Measurements from ENCODE around the gene MEGF6.

Gene MEGF6

DNA sequence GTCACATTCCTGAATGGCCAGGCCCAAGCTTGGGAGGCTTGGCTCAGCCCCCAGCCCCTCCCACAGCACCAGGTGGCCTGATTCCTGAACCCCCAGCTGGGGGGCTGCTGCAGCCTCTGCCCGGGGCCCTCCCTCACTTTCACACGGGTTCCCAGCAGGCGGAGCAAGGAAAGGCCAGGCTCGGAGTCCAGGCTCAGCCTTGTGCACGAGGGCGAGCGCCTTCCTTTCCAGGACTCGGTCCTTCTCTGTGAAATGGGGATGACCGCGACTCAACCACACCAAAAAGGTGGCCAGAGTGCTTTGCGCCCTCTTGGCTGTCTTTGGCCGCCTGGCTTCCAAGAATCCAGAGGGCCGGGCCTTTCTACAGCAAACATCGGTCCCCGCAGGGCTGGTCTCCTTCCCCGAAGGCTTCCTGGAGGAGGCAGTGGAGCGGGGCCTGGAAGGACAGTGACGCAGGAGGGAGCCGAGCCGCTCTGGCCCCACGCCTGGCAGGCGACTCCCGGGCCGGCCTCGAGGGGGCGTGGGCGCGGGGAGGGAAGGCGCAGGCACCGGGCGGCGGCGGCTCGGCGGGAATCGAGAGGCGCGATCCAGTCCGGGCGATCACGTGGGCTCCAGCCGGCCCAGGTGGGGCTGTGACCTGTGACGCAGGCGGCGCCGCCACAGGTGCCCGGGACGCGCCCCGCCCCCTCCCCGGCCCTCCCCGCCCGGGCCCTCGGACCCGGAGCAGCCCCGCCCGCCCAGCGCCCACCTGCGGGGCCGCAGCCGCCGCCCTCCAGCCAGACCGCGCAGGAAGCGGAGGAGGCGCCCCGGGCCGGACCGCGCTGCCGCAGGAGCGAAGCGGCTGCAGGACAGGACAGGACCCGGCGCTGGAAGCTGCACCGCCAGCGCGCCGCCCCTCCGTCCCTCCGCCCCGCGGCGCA lies 157.2 kb downstream of the MEGF6 start, which contains the start of gene ARHGEF16:
TSS of gene ARHGEF16 (plus strand) at position 775 of the 920 bp plus-strand sequence. CDS start 8,420 bp downstream, outside the sequence.
- peak; percentile 61 for DNase-seq

DNA sequence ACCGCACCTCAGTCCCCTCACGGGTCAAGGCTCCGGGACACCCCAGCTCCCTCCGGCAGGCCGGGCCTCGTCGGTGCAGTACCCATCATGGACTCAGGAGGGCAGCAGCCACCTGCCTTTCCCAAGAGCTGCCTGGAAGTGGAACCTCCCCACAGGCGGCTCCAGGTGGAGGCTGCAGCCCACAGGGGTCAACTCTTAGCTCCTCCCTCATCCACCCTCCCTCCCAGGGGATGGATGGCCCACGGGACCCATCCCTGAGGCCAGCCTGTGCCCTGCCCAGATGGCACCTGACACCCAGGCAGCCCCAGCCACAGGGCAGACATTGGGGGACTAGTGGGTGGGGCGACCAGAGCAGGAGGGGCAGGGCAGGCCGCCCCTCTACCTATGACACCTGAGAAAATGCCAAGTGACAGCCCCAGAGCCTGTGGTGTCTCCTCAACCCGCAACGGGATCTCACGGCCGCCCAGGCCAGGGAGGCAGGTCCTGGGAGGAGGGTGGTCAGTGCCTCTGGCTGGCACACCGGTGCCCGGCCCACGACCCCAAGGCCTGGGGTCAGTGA lies 158.0 kb downstream of the MEGF6 start:
- DNase-seq = peak; percentile 35

DNA sequence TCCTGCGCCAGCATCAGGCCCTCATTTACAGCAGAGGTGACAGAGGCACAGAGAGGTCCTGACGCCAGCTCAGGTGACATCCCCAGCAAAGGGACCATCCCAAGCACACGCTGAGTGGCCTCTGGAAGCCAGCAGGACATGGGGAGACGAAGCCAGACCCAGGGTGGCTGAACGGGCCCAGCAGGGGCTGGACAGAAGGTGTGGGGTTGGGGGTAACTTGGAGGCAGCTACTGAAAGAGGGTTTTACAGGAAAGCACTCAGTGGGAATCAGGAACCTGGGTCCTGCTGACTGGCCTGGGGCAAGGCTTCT lies 158.5 kb downstream of the MEGF6 start:
- DNase-seq = no peak

DNA sequence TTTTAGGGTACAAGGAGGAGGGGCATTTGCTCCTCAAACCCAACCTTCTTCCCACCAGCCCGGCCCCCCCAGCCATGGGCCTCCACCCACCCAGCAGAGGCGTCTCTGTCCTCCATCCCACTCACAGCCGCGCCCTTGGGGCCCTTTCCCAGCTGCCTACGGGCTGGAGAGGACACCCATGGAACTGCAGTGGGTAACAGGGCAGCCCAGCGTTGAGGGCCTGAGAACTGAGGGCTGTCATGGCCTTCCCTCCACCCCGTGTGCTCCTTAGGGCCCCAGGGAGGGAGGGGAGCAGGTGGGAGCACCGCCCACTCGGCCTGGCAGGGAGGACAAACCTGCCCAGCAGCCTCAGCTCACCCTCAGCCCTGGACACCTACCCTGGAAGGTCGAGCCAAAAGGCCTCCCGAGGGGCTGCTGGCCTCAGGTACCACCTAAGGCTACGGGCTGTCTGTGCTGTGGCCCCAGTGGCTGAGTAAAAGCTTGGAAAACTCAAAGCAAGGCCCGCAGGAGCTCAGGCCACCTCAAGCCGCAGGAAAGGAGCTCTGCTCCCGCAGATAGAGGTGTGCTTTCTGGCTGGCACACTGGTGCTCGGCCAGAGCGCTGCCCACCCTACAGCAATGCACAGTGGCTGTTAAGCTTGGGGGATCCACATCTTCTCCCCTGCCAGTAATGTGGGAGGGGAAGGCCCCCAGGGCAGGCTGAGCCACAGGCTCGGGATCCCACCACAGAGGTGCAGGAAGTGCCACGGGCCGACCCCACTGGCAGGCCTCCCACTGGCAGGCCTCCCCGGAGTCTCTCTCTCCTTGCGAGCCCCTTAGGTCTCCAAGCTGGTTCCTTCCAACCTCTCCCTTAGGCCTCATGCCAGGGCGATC lies 159.1 kb downstream of the MEGF6 start:
- DNase-seq = no peak

DNA sequence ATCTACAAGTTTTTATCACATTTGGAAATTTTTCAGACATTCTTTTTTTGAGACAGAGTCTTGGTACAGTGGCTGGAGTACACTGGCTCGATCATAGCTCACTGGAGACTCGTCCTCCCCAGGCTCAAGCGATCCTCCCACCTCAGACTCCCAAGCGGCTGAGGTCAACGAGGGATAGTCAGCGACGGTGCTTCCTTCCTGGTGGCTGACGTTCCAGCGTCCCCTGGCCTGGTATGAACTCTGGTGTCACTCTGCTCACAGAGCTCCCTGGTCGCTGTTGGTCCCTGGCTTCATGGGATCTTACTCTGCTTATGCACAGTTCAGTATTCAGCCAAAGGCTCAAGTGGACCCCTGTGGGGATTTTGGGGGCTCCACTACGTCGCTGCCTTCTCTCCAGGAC lies 160.3 kb downstream of the MEGF6 start:
- DNase-seq = no peak

DNA sequence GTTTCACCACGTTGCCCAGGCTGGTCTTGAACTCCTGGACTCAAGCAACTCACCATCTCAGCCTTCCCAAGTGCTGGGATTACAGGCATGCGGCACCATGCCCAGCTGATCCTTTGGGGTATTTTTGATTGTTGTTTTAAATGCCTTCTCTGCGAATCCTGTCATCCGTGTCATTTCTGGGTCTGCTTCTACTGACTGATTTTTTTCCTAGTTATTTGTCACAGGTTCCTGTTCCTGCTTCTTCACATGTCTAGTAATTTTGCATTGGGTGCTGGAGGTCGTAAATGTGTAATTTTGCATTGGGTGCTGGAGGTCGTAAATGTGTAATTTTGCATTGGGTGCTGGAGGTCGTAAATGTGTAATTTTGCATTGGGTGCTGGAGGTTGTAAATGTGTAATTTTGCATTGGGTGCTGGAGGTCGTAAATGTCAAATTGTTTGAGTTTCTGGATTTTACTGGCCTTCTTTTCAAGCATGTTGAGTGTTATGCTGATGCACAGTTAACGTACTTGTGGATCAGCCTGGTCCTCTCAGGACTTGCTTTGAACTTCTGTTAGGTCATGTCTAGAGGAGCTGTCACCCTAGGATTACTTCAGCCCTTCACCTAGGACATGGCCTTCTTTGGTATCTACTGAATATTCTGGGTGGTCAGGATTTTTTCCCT lies 161.0 kb downstream of the MEGF6 start:
- DNase-seq = no peak

DNA sequence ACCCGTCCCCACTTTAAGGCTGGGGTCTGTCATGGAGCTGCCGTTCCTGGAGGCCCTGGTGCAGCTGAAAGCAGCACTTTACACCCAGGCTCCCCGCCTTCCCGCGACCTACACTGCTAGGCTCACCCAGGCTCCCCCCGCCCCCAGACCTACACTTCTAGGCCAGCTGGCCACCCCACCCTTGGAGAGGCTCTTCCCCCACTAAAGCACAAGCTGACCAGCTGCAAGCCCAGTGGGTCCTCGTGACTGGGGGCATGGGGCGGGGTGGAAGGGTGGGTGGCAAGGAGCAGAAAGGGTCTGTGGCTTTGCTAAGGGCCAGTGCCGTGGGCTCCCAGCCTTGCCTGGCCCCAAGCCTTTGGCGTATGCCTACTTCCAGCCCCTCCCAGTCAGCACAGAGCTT lies 166.6 kb downstream of the MEGF6 start:
- no peak for DNase-seq

DNA sequence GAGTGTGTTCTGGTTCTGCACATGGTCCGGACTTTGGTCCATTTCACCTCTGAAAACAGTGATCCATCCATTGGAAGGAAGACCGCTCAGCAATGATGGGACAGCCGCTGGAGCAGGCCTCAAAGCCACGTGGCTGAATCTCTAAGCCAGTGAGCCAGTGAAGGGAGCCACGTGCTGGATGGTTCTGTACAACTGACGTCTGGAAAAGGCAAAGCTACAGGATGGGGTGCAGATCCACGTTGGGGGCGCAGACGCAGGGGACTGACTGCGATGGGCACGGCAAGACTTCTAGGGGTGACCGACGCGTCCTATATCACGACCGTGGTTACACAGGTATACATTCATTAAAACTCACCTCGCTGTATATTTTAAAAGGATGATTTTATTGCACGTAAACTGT lies 167.0 kb downstream of the MEGF6 start:
- DNase-seq = no peak

DNA sequence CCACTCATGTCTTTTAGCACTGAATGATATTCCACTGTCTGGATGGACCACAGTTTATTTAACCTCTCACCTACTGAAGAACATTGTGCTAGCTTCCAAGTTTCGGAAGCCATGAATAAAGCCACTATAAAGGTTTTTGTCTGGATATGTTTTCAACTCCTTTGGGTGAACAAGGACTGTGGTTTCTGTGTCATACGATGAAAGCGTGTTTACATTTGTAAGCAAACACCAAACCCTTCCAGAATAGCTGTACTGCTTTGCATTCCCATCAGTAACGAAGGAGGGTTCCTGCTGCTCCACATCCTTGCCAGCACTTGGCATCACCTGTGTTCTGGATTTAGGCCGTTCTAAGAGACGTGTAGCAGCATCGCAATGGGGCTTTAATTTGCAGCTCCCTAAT lies 167.5 kb downstream of the MEGF6 start:
- DNase-seq = peak; percentile 30

DNA sequence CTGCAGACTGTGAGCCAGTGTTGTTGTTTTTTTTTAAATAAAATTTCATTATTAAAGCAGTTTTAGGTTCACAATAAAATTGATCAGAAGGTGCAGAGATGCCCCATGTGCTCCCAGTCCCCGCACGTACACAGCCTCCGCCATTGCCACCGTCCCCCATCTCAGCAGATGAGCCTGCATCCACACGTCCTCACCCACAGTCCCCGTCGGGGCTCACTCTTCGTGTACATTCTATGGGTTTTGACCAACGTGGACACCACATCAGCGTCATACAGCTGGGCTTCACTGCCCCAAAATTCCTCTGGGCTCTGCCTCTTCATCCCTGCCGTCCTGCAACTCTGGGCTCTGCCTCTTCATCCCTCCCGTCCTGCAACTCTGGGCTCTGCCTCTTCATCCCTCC lies 168.4 kb downstream of the MEGF6 start:
- DNase-seq = no peak

DNA sequence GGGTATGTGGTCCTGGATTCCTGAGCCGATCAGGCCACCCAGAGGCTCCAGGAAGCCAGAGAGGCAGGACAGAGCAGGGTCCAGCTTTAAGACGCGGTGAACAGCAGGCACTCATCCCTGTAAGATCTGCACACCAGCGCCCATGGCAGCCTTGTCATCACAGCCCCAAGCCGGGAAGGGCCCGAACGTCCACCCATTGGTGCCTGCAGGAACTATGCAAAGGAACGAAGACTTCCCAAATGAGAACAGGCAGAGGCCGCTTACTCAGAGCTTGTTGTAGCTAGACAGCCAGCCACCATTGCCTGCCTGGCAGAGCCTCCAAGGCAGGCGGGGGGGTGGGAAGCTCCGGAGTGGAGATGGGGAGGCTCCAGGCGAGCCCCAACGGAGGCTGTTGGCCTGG lies 169.0 kb downstream of the MEGF6 start:
- DNase-seq = no peak

DNA sequence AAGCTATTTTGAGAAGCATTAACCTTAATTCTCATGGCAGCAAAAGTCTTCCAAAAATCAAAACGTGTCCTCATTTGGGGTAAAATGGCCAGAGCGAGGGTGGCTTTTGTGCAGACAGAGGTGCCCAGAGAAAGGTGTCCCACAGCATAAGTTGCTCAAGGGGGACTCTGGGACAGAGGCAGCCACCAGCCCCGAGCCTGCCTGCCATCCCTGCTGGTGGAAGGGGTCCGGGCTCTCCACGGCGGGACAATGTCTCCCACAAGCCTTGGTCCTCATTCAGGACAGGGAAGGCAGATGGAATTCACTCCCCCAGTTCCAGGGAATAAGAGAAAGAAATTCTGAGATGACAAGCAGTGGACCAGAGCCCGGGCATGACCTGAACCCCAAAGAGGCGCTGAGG lies 169.4 kb downstream of the MEGF6 start:
- no peak for DNase-seq

DNA sequence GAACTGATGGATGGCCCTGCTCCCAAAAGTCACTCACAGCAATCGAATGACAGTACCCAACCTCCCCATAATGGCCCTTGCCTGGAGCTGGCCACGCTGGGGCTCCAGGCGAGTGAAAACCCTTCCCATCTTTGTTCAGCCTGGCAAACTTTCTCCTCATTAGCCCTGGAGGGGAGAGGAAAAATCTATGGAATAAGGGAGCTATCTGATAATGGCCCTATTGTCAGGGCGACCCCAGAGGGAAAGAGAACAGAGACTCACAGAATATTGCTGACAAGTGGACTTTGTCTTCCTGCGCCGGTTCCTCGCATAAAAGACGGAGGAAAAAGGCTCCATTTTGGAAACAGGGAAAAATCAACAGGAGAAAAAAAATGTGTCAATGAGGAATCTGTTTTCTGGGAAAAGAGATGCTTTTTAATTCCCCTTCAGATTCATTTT lies 169.9 kb downstream of the MEGF6 start:
- no peak for DNase-seq

DNA sequence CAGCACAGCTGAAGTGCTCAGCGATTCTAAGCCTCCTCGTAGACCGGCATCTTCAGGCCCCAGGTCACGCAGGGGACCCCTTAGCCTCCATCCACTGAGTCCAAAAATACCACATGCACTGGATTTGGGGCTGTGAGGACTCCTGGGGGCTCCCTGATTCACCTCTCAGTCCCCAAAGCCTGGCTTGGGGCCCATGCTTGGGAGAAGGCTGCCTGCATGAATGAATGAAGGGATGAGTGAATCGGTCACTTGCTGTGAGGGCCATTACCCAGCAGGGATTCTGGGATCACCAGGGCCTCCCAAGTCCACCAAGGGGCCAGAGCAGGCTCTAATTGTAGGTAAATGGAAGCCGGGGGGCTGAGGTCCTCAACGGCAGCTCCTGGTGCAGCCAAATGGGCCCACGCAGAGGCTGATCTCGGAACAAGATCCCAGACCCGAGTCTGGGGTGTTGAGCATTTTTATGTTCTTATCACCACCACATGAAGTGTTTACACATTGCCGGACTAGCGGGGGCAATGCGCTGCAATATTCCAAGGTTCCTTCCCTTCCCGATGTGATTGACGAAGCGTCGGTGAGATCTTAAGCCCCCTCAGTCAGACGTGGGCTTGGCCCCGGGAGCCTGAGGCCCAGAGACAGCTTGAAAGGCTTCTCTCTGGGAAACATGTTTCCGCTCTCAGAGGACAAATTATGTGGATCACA lies 170.4 kb downstream of the MEGF6 start:
- DNase-seq = no peak

DNA sequence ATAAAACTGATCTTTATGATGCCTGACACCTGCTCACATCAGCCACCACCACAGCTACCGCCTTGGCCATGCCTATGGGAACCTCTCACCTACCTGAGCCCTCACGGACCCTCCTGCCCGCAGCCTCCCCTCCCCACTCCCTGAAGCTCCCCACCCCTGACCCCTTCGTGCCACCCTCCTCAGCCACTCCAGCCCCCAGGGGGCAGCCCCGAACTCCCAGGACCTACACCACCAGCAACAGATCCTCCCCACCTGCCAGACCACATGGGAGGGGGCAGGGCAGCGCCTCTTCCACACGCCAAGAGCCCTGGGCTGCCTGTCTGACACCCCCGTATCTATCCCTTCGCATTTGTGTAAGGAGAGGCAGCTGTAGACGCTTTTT lies 171.0 kb downstream of the MEGF6 start:
- DNase-seq = no peak

All from NCI-H526 treated with DMSO at 0.1 percent for 48 hours (cell line).